Measurements from ENCODE around the gene SAPCD2.
"Not testable (repeated sequence)": the region's sequence is repeated elsewhere in the genome, so short reads cannot be mapped to it uniquely, and the experiment has no call there.

Gene SAPCD2

DNA sequence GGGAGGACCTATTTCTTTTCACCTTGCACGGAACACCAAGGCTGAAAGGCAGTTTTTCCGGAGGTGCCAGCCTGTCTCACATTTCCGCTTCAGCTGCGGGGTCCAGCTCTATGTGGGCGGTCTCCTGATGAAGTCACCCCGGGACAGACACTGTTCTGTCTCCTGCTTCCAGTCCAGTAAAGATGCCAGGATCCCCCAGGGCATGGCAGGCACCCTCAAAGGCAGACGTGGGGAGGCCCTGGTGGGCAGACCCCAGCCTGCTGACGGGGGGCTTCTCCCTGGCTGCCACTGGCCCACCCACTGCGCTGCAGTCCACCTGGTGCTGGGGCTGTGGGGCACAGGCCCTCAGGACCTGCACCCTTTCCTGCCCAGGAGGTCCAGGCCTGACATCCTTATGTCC is 7.6 kb downstream of the SAPCD2 start:
- not testable (repeated sequence) for DNase-seq

DNA sequence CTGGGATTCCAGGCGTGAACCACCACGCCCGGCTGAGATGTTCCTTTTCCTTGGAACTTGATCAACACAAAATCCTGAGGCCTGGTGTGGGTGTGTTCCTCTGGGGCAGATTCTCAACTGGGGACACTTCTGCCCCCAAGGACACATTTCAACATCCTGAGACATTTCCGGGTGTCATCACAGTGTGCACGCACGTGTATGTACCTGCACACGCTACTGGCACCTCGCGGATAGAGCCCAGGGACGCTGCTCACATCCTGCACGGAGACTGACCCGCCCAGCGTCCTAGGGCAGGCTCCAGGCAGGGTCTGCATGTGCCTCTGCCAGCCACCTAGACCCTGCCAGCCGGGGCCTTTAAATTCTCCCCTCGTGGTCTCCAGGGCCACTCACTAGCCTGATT is 8.0 kb downstream of the SAPCD2 start:
- DNase-seq: no peak

GRCh38 chr9:137058521-137059234 is 11.7 kb downstream of the SAPCD2 start:
- DNase-seq: no peak

DNA sequence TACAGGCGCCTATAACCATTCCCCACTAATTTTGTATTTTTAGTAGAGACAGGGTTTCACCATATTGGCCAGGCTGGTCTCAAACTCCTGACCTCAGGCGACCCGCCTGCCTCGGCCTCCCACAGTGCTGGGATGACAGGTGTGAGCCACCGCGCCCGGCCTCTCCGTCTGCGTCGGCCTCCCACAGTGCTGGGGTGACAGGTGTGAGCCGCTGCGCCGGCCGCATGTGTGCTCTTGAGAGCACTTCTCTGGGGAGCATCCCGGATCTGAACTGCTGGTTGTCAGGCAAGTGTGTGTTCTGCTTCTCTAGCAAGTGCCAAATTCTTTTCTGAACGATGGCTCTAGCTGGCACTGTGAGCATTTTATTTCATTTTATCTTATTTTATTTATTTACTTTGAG is 12.8 kb downstream of the SAPCD2 start:
- DNase-seq: no peak

- no peak for DNase-seq
Observed at GRCh38 chr9:137056739-137057415, 13.5 kb downstream of the SAPCD2 start.

- no peak for DNase-seq
Observed at GRCh38 chr9:137055385-137056364, 14.7 kb downstream of the SAPCD2 start.

DNA sequence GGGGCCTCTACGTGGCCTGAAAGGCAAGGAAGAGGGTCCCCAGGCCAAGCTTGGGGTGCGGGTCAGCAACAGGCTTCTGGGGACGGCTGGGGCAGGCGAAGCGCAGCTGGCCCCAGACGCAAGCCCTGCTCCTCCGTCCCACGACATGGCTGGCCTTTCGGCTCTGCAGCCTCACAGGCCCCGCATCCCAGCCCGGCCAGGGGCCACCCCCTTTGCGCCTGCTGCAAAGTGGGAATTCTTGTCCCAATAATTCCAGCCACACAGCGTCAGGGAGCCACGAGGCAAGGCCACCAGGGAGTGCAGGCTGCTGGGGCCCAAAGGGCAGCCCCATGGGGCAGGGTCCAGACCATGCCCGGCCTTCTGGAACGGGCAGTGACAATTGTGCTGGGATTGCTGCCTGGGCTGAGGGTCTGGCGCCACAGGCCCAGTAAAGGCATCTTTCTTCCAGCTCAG is 15.4 kb downstream of the SAPCD2 start:
- DNase-seq: no peak

DNA sequence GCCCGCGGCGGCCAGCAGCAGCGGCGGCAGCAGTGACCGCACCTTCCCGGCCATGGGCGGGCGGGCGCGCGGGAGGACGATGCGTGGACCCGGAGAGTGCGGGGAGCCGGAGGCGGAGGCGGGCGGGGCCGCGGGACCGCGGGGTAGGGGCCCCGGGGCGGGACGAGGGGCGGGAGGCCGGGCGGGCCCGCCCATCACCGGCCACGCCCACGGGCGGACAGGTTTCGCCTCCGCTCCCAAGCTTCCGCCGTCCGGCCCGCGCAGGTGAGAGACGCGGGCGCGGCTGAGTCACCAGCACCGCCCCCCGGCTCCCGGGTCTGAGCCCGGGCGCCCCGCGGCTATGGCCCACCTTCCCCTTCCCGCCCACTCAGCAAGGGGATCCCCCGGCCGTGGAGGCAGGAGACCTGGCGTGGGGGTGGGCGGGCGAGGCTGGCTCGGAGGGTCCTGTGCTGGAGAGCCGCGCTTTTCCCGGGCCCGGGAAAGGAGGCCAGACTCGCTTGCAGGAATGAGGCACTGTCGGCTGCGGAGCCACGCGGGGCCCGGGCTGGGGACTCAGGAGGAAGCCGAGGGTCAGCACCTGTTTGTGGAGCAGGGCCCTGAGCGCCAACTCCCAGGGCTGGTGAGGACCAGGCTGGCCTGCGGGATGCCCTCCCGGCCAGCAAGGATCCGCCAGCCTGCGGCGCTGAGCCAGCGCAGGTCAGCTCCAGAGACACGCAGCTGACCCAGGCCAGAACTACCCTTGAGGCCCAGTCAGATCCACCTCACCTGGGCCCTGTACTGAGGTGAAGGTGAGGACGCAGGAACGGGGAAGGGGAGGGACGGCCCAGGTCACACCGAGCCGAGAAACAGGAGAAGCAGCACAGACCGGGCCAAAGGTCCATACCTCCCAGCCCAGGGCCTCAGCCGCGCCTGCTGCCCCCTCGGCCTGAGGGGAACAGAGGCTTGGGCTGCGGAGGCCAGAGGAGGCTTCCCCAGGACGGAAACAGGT is 16.1 kb downstream of the SAPCD2 start, which contains the start of gene ENTPD2:
TSS of gene ENTPD2 (minus strand) at position 118 of the 988 bp plus-strand sequence. CDS start at position 54, 64 bp downstream.
- DNase-seq: peak; percentile 78

DNA sequence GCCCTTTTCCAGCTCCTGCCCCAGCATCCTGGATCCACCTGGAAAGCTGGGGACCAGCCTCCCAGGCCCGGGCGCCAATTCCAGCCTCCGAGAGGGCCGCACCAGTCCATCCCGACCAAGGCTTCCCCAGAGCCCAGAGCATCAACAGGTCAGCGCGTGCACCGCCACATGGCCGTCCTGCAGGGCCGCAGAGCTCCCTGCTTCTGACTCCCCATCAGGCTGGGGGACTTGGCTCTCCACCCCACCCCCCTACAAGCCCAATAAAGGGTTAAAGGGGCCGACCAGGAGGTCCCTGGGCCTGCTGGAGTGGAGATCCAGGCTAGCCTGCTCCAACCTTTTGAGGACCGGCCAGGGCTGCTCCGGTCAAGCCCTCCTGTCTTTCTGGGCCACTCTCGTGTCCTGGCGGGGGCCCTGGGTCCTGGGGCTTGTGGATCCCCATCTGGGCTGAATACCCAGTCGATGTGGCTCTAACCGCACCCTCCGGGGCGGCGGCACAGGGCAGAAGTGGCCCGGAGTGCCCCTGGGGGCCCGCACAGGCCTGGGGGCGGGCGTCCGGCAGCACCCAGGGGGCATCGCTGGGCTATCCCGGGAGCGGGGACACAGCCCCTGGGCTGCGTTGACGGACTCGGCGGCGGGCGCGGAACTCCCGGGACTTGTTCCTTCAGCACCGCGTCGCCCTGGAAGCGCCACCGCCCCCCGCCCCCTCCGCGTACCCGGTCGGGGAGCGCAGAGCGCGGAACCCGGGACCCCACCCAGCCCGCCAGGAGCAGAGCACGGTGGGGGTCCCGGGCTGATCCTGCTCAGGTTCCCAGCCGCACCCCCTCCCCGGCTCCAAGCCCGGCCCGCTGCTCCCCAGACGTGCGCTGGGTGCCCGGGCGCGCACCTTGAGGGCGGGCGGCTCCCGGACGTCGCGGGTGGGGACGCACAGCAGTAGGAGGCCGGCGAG is 17.1 kb downstream of the SAPCD2 start:
- DNase-seq: no peak

DNA sequence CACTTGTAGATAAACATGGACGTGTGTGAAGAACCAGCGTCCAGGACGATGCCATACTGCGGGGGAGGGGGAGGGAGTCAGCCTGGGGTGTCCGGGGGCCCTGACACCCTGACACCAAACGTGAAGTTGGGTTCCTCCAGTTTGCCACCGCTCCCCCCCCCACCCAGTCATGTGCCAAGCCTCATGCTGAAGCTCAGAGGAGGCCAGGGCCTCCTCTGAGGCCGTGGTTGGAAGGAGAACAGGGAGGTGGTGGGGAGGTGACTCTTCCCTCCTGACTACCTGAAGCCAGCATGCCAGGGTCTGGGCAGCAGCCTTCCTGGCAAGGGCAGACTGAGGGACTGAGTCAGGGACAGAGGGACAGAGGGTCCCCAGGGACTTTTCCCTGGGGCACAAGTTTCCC is 18.1 kb downstream of the SAPCD2 start:
- no peak for DNase-seq

DNA sequence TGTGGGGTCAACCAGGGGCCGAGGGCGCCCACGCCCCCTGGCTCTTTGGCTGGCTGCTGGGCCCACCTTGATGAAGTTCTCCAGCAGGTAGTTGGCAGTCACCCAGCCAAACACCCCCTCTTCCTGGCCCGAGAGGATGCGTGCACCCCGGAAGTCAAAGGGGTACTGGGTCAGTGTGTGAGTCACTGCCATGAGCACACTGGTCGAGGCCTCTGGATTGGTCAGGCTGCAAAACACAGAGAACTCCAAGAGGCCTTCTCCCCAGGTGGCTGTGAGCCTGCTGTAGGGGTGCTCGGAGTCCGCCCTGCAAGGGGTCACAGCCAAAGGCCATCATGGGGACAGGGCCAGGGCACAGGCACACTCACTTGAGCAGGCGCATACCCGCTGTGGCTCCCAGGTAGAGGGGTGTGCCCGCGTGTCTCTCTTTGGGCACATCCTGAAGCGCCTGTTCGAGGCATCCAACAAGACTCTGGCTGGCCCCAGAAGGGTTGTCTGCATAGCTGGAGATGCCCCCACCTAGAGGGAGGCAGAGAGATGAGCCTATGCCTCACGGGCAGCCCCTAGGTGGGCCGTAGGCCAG is 19.1 kb downstream of the SAPCD2 start:
- no peak for DNase-seq

DNA sequence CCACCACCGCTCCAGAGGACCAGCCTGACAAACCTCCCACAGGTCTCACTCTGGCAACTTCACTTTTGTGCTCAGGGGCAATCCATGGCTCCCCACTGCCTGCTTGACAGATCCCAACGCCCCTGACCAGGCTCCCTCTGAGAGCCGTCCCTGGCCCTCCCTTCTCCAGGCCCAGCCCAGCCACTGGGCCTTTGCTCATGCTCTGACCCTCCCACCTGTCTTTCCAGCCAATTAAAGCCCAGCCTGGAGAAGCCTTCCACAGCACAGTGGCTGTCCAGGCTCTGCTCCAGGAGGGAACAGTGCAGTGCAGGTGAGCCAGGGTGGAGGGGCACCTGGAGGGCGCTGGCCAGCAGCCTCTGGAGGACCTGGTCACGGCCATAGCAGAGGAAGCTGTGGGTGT is 19.8 kb downstream of the SAPCD2 start:
- DNase-seq: no peak

- peak; percentile 80 for DNase-seq
Observed at GRCh38 chr9:137049544-137050449, 20.6 kb downstream of the SAPCD2 start.

- peak; percentile 72 for DNase-seq
Observed at GRCh38 chr9:137048655-137049543, 21.5 kb downstream of the SAPCD2 start.

- DNase-seq: peak; percentile 94
Observed at GRCh38 chr9:137046088-137046787, 24.1 kb downstream of the SAPCD2 start, which contains the start of gene NPDC1. NPDC1 (minus strand) TSS chr9:137046177; CDS start chr9:137045989, 188 bp downstream.

GRCh38 chr9:137045294-137046087 is 24.9 kb downstream of the SAPCD2 start:
- DNase-seq: peak; percentile 71

All from islet precursor cell (in vitro differentiated cells).